IMR-90 (cell line): ENCODE results near the gene RCCD1. TPM values are rescaled to one million over a fixed set of nuclear protein-coding genes. Genes with fewer than 3 reads are reported as not detected.

Experiments used
- ATAC-seq: fragments of 200-7000 bp; cut with Tn5 transposase; 2 replicates; pipeline ENCODE4 v1.9.1; 2020; ENCODE audit warnings: low read depth, mild to moderate bottlenecking, moderate library complexity
- BruUV-seq: library from RNA; stranded (reverse); fragments of 400-500 nt; replicated peaks from 2 replicates; lab custom pipeline; 2021; lab: Mats Ljungman, UMichigan
- CTCF ChIA-PET: fragments of 300-600 bp; formaldehyde crosslinking; extraction: SDS; loops from one replicate; lab custom pipeline; 2021; ENCODE audit warnings: antibody characterized with exemption; lab: Yijun Ruan, JAX
- POLR2A ChIA-PET: fragments of 300-600 bp; sonication (Branson Sonifier 250); formaldehyde crosslinking; loops from one replicate; lab custom pipeline; 2022; ENCODE audit warnings: antibody characterized with exemption; ENCODE audit not compliant: unreplicated experiment; lab: Charles Lee
- DNase-seq: peaks from one replicate; pipeline ENCODE4 v3.0.0; 2013
- H2AFZ ChIP-seq: replicated peaks from 2 replicates; pipeline ENCODE3; 2013; ENCODE audit warnings: low read length, mild to moderate bottlenecking; ENCODE audit not compliant: poor library complexity
- H2AK5ac ChIP-seq: 2 replicates; pipeline ENCODE4 v1.6.1; 2013; ENCODE audit warnings: low read depth, low read length, inconsistent platforms
- H2AK9ac ChIP-seq: replicated peaks from 2 replicates; pipeline ENCODE3; 2013; ENCODE audit warnings: mild to moderate bottlenecking, low read depth, low read length, moderate library complexity; ENCODE audit not compliant: poor library complexity
- H2BK120ac ChIP-seq: 2 replicates; pipeline ENCODE4 v1.6.1; 2013; ENCODE audit warnings: low read depth, low read length, inconsistent platforms
- H2BK15ac ChIP-seq: 3 replicates; pipeline ENCODE4 v1.6.1; 2013; ENCODE audit warnings: low read depth, low read length, inconsistent platforms
- H2BK20ac ChIP-seq: 2 replicates; pipeline ENCODE4 v1.6.1; 2013; ENCODE audit warnings: low read depth, mild to moderate bottlenecking, inconsistent platforms, low read length, moderate library complexity
- H2BK5ac ChIP-seq: 2 replicates; pipeline ENCODE4 v1.6.1; 2013; ENCODE audit warnings: mild to moderate bottlenecking, low read depth, low read length, inconsistent platforms; ENCODE audit not compliant: poor library complexity, severe bottlenecking
- H3K14ac ChIP-seq: replicated peaks from 2 replicates; pipeline ENCODE4 v1.6.1; 2013; ENCODE audit warnings: low read depth, low read length, inconsistent platforms
- H3K18ac ChIP-seq: 2 replicates; pipeline ENCODE4 v1.6.1; 2013; ENCODE audit warnings: low read depth, low read length, control low read depth
- H3K23ac ChIP-seq: 2 replicates; pipeline ENCODE4 v1.6.1; 2013; ENCODE audit warnings: low read depth, low read length, inconsistent platforms
- H3K27ac ChIP-seq: 2 replicates; pipeline ENCODE4 v1.5.1; 2013; ENCODE audit warnings: mild to moderate bottlenecking, control low read depth, low read length; ENCODE audit not compliant: insufficient read depth
- H3K27me3 ChIP-seq: 2 replicates; pipeline ENCODE4 v1.6.1; 2013; ENCODE audit warnings: low read length; ENCODE audit not compliant: control insufficient read depth, insufficient read depth
- H3K36me3 ChIP-seq: 2 replicates; pipeline ENCODE4 v1.6.1; 2013; ENCODE audit warnings: low read length, mixed read lengths; ENCODE audit not compliant: control insufficient read depth, insufficient read depth
- H3K4ac ChIP-seq: 2 replicates; pipeline ENCODE4 v1.6.1; 2013; ENCODE audit warnings: low read depth, low read length, inconsistent platforms
- H3K4me1 ChIP-seq: 2 replicates; pipeline ENCODE4 v1.6.1; 2013; ENCODE audit warnings: low read length, mixed read lengths; ENCODE audit not compliant: control insufficient read depth, insufficient read depth
- H3K4me2 ChIP-seq: 2 replicates; pipeline ENCODE4 v1.6.1; 2013; ENCODE audit warnings: low read depth, mild to moderate bottlenecking, control low read depth, low read length, moderate library complexity
- H3K4me3 ChIP-seq: 2 replicates; pipeline ENCODE4 v1.5.1; 2013; ENCODE audit warnings: low read depth, mild to moderate bottlenecking, control low read depth, low read length, moderate library complexity; ENCODE audit not compliant: insufficient read depth
- H3K56ac ChIP-seq: 2 replicates; pipeline ENCODE4 v1.6.1; 2013; ENCODE audit warnings: low read length, inconsistent platforms; ENCODE audit not compliant: insufficient read depth; ENCODE audit errors: extremely low read depth
- H3K79me1 ChIP-seq, 2 experiments: 2 replicates each; pipeline ENCODE4 v1.6.1; 2013; ENCODE audit warnings: low read length in 2 of 2, inconsistent platforms in 1 of 2, low read depth in 1 of 2
- H3K9ac ChIP-seq: 2 replicates; pipeline ENCODE4 v1.6.1; 2013; ENCODE audit warnings: low read depth, low read length, control low read depth
- H3K9me1 ChIP-seq: 2 replicates; pipeline ENCODE4 v1.6.1; 2013; ENCODE audit warnings: low read length, inconsistent platforms; ENCODE audit not compliant: insufficient read depth
- H3K9me3 ChIP-seq: 2 replicates; pipeline ENCODE4 v1.6.1; 2013; ENCODE audit warnings: low read length; ENCODE audit not compliant: control insufficient read depth, insufficient read depth
- H4K20me1 ChIP-seq: 2 replicates; pipeline ENCODE4 v1.6.1; 2013; ENCODE audit warnings: low read length, inconsistent platforms; ENCODE audit not compliant: insufficient read depth
- H4K5ac ChIP-seq: 2 replicates; pipeline ENCODE4 v1.6.1; 2013; ENCODE audit warnings: mild to moderate bottlenecking, low read depth, low read length, control low read depth
- H4K8ac ChIP-seq, 2 experiments: 2 replicates each; pipeline ENCODE4 v1.6.1; 2013; ENCODE audit warnings: low read depth in 2 of 2, low read length in 2 of 2, control low read depth in 1 of 2, inconsistent platforms in 1 of 2
- H4K91ac ChIP-seq: 2 replicates; pipeline ENCODE4 v1.6.1; 2013; ENCODE audit warnings: low read depth, low read length, inconsistent platforms; ENCODE audit not compliant: insufficient read depth
- MAZ ChIP-seq: IDR thresholded peaks from 2 replicates; pipeline ENCODE4 v1.6.1; 2012; ENCODE audit warnings: low read depth, mild to moderate bottlenecking, low read length, improper control_type of control experiment, moderate library complexity, borderline replicate concordance
- NFE2L2 ChIP-seq: fragments of 150-350 bp; IDR thresholded peaks from 2 replicates; pipeline ENCODE4 v1.6.1; 2016; ENCODE audit warnings: low read depth, mild to moderate bottlenecking, low read length
- RFX5 ChIP-seq: IDR thresholded peaks from 2 replicates; pipeline ENCODE4 v1.8.0; 2012; ENCODE audit warnings: low read depth, mild to moderate bottlenecking, low read length, moderate library complexity
- WGBS, 2 experiments: methylation state at CpG; one replicate each; pipeline versions ENCODE4 v1.1.5 to v1.1.7; 2013; ENCODE audit warnings: missing lambda C conversion rate in 2 of 2; ENCODE audit not compliant: insufficient read length in 1 of 2; ENCODE audit errors: extremely low coverage in 2 of 2; 5-methylcytosine and 5-hydroxymethylcytosine counted together
- dilution Hi-C: fragments of 300-500 bp; cut with HindIII; formaldehyde crosslinking; loops from one replicate; pipeline ENCODE4 v1.14.3; 2018; ENCODE audit warnings: low sequenced_read_pairs; ENCODE audit not compliant: unreplicated experiment
- in situ Hi-C: fragments of 300-500 bp; cut with MboI; formaldehyde crosslinking; loops from 3 replicates; pipeline ENCODE4 v1.14.3; 2019; ENCODE audit warnings: low sequenced_read_pairs, inconsistent platforms, mixed read lengths
- intact Hi-C: fragments of 100-400 bp; cut with micrococcal nuclease; formaldehyde crosslinking; loops from 2 replicates; pipeline ENCODE4 v1.10.0; 2022
- polyA plus RNA-seq, 3 experiments: library from polyadenylated mRNA; depleted of rRNA; stranded (reverse); fragments of >200 nt; gene quantifications; 2 replicates each; pipeline ENCODE4 v1.2.3, GENCODE V29; 2012; ENCODE audit warnings: low replicate concordance in 1 of 3
- total RNA-seq: library from RNA; depleted of rRNA; stranded (reverse); fragments of >200 nt; gene quantifications from 2 replicates; pipeline ENCODE4 v1.2.3, GENCODE V29; 2012

RCCD1 gene
- total and polyA plus RNA-seq, 2 of the 4 experiments (the other 2 are of a cell fraction): 3.9 to 9.9 TPM

DNA sequence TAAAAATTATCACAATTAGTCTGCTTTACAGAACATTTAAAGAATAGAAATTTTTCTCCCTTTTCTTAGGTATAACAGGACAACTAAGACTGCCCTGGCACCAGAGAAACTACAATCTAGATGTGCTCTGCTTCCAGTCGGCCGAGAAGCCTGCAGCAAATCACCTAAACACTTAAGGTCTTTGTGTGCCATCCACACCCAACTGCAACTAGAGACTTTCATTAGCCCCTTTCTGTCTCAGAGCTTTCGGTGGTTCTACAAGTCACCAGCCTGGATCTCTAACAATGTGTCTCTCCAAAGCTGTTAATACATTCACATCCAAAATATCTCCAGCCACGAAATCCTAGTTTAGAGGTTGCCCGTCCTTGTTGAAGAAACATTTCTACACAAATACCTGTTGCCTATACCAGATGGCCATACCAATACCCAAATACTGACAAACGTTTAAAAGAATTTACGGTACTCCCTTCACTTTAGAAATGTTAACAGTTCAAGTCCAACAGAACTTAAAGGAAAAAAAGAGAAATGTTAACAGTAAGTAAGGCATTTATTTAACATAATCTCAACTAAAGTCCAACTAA, 33.0 kb downstream of the RCCD1 start:
- H4K8ac ChIP-seq: peak overlapping the region in 1 of 2 experiments; percentile 66; a peak in 3 of 4 replicates
- dilution Hi-C loops: no loop called here
- H3K36me3 ChIP-seq: no peaks in the 10 kb centered on the region; the same call in 1 of the 2 replicates
- peak overlapping the region; percentile 68 for H3K4me2 ChIP-seq
- peak overlapping the region; percentile 67 for H4K5ac ChIP-seq
- intact Hi-C loops: no loop called here
- peaks cover 9% of the 10 kb centered on the region for H3K4me1 ChIP-seq
- H2AK5ac ChIP-seq: no peak overlapping the region
- DNase-seq (no peak), ATAC-seq (no peak)
- peak overlapping the region; percentile 5 for H2AFZ ChIP-seq
- peak overlapping the region; percentile 17; the same call in 1 of the 2 replicates for H3K23ac ChIP-seq
- no peak overlapping the region for H2BK20ac ChIP-seq
- no peaks in the 10 kb centered on the region for H3K9me3 ChIP-seq
- no peak overlapping the region for H2BK5ac ChIP-seq
- H2BK120ac ChIP-seq: peak overlapping the region; percentile 1; the same call in 1 of the 2 replicates
- no peak overlapping the region; the same call in 2 of the 3 replicates for H2BK15ac ChIP-seq
- no peaks in the 10 kb centered on the region for H3K27me3 ChIP-seq
- H3K27ac ChIP-seq: no peak overlapping the region; the same call in 1 of the 2 replicates
- H4K91ac ChIP-seq: no peak overlapping the region
- H3K56ac ChIP-seq: no peak overlapping the region
- H3K9ac ChIP-seq: no peak overlapping the region
- peaks cover 5% of the 10 kb centered on the region; the same call in 1 of the 2 replicates for H4K20me1 ChIP-seq
- peak overlapping the region; percentile 34; the same call in 1 of the 2 replicates for H3K14ac ChIP-seq
- H3K18ac ChIP-seq: no peak overlapping the region
- TF ChIP-seq MAZ (no peak), NFE2L2 (no peak), RFX5 (no peak)
- in situ Hi-C loops: loop anchor here (25.0 kb wide), 2 partner anchors 1825 to 2000 kb away; no protein-coding TSS in a partner anchor
- peaks cover 3% of the 10 kb centered on the region; the same call in 1 of the 2 replicates for H3K9me1 ChIP-seq
- H3K4ac ChIP-seq: peak overlapping the region; percentile 49; the same call in 1 of the 2 replicates
- no TSS peak for BruUV-seq
- 73% methylated on average over 3 of the region's 7 CpGs; no CpG with 5 or more reads in 1 of the 2 experiments for WGBS, 2 experiments
- no peak overlapping the region for H2AK9ac ChIP-seq
- H3K4me3 ChIP-seq: no peak overlapping the region
- CTCF ChIA-PET: interaction anchor here (1.6 kb wide), 1 partner anchor 31 kb away, joined by 6 read pairs; no protein-coding TSS in a partner anchor
- POLR2A ChIA-PET: no interaction called here
- peaks cover 19 to 36% of the 10 kb centered on the region in 2 experiments for H3K79me1 ChIP-seq
